ENCODE results near the gene TPM1.

GRCh38 chr15:63010386-63010785 is 32.2 kb upstream of the TPM1 start:
- TF ChIP-seq POLR2AphosphoS5 (IDR thresholded peaks at IDR 0.05; ENCODE audit: low read depth, low read length) (no peak), EZH2 (IDR thresholded peaks at IDR 0.05) (no peak), CTCF (IDR thresholded peaks at IDR 0.05 in 2 of 3, conservative IDR thresholded peaks at IDR 0.05 in 1 of 3; ENCODE audit: borderline replicate concordance in 1 of 3, insufficient read depth in 1 of 3, low read depth in 2 of 3, low read length in 2 of 3) (no peak), FOSL1 (IDR thresholded peaks at IDR 0.05; ENCODE audit: low read depth) (no peak), POLR2A (IDR thresholded peaks at IDR 0.05; ENCODE audit: borderline replicate concordance, extremely low read depth, insufficient read depth, insufficient read length) (no peak), ZNF274 (IDR thresholded peaks at IDR 0.05; ENCODE audit: low read depth, low read length) (no peak), SIN3A (IDR thresholded peaks at IDR 0.05; ENCODE audit: low read depth) (no peak), RAD21 (IDR thresholded peaks at IDR 0.05; ENCODE audit: low read depth) (no peak), JUND (IDR thresholded peaks at IDR 0.05) (no peak)

All from HCT116 (cell line).